ENCODE data around the gene CDH26.

CDH26 gene

GRCh38 chr20:60020251-60020650 is 62.0 kb downstream of the CDH26 start:
- no peak for DNase-seq (ENCODE audit: low read depth)
- H3K4me3 ChIP-seq (ENCODE audit: low read depth, low read length), result no peak overlapping the region
- no peak for TF ChIP-seq CTCF (IDR thresholded peaks at IDR 0.05; ENCODE audit: control insufficient read depth, extremely low read depth, insufficient read depth)

- TF ChIP-seq CTCF (IDR thresholded peaks at IDR 0.05; ENCODE audit: control insufficient read depth, extremely low read depth, insufficient read depth), result no peak
- no peak for DNase-seq (ENCODE audit: low read depth)
- no peak overlapping the region for H3K4me3 ChIP-seq (ENCODE audit: low read depth, low read length)
Observed at GRCh38 chr20:60021104-60021503, 62.9 kb downstream of the CDH26 start.

GRCh38 chr20:60022849-60023248 is 64.6 kb downstream of the CDH26 start:
- TF ChIP-seq CTCF (IDR thresholded peaks at IDR 0.05; ENCODE audit: control insufficient read depth, extremely low read depth, insufficient read depth), result no peak
- H3K4me3 ChIP-seq (ENCODE audit: low read depth, low read length), result no peak overlapping the region
- DNase-seq (ENCODE audit: low read depth), result no peak

GRCh38 chr20:60024245-60024644 is 66.0 kb downstream of the CDH26 start:
- DNase-seq (ENCODE audit: low read depth), result no peak
- H3K4me3 ChIP-seq (ENCODE audit: low read depth, low read length), result no peak overlapping the region
- TF ChIP-seq CTCF (IDR thresholded peaks at IDR 0.05; ENCODE audit: control insufficient read depth, extremely low read depth, insufficient read depth), result no peak

GRCh38 chr20:60024801-60025200 is 66.6 kb downstream of the CDH26 start:
- DNase-seq (ENCODE audit: low read depth), result no peak
- no peak overlapping the region for H3K4me3 ChIP-seq (ENCODE audit: low read depth, low read length)
- TF ChIP-seq CTCF (IDR thresholded peaks at IDR 0.05; ENCODE audit: control insufficient read depth, extremely low read depth, insufficient read depth), result no peak

- DNase-seq (ENCODE audit: low read depth), result no peak
- TF ChIP-seq CTCF (IDR thresholded peaks at IDR 0.05; ENCODE audit: control insufficient read depth, extremely low read depth, insufficient read depth), result no peak
- H3K4me3 ChIP-seq (ENCODE audit: low read depth, low read length), result no peak overlapping the region
Observed at GRCh38 chr20:60026010-60026409, 67.8 kb downstream of the CDH26 start.

GRCh38 chr20:60030471-60030870 is 72.2 kb downstream of the CDH26 start:
- no peak overlapping the region for H3K4me3 ChIP-seq (ENCODE audit: low read depth, low read length)
- no peak for TF ChIP-seq CTCF (IDR thresholded peaks at IDR 0.05; ENCODE audit: control insufficient read depth, extremely low read depth, insufficient read depth)
- DNase-seq (ENCODE audit: low read depth), result no peak

Measured in LNCaP clone FGC (cell line).